GM10847 (cell line): ENCODE measurements around the gene TXNDC2.

Source experiments
- POLR2A ChIP-seq: IDR thresholded peaks from 2 replicates; pipeline ENCODE4 v1.6.1; 2011; ENCODE audit not compliant: insufficient read length; ENCODE audit errors: extremely low read depth

TXNDC2 gene

GRCh38 chr18:9885170-9886004, at the start of gene TXNDC2:
TXNDC2 (plus strand) TSS chr18:9885973; CDS start chr18:9886681, 708 bp downstream.
- no peak for TF ChIP-seq POLR2A

GRCh38 chr18:9838144-9838877, 47.5 kb upstream of the TXNDC2 start:
- no peak for TF ChIP-seq POLR2A

- no peak for TF ChIP-seq POLR2A
Observed at GRCh38 chr18:9839211-9839610, 46.6 kb upstream of the TXNDC2 start.

- TF ChIP-seq POLR2A, result no peak
Observed at GRCh38 chr18:9839853-9840252, 45.9 kb upstream of the TXNDC2 start.

- no peak for TF ChIP-seq POLR2A
Observed at GRCh38 chr18:9841752-9842151, 44.0 kb upstream of the TXNDC2 start.

- TF ChIP-seq POLR2A, result no peak
Observed at GRCh38 chr18:9842448-9842847, 43.3 kb upstream of the TXNDC2 start.

GRCh38 chr18:9845256-9845655, 40.5 kb upstream of the TXNDC2 start:
- TF ChIP-seq POLR2A, result no peak

GRCh38 chr18:9846162-9846925, 39.4 kb upstream of the TXNDC2 start:
- no peak for TF ChIP-seq POLR2A

- TF ChIP-seq POLR2A, result no peak
Observed at GRCh38 chr18:9848170-9848879, 37.4 kb upstream of the TXNDC2 start.

- no peak for TF ChIP-seq POLR2A
Observed at GRCh38 chr18:9849407-9850283, 36.1 kb upstream of the TXNDC2 start.

- no peak for TF ChIP-seq POLR2A
Observed at GRCh38 chr18:9850309-9850708, 35.5 kb upstream of the TXNDC2 start.

- no peak for TF ChIP-seq POLR2A
Observed at GRCh38 chr18:9851511-9851910, 34.3 kb upstream of the TXNDC2 start.

- no peak for TF ChIP-seq POLR2A
Observed at GRCh38 chr18:9852266-9853081, 33.3 kb upstream of the TXNDC2 start.
